Lower leg skin (tissue), 4 donors: Measurements from ENCODE around the gene ANGPTL7. TPM values are rescaled to one million over a fixed set of nuclear protein-coding genes. Genes with fewer than 3 reads are reported as not detected.

Experiments
- DNase-seq, 2 donors: peaks; one replicate each; pipeline ENCODE4 v3.0.0-alpha.2; 2019; ENCODE audit warnings: low spot score in 2 of 2
- H3K4me3 ChIP-seq: fragments of 200-600 bp; sonication (generic); 2 replicates; pipeline ENCODE4 v1.5.1; 2017; ENCODE audit warnings: mild to moderate bottlenecking, low read depth; ENCODE audit not compliant: poor library complexity, severe bottlenecking
- CTCF ChIP-seq, 3 donors: fragments of 450-650 bp; IDR thresholded peaks; one replicate each; pipeline ENCODE4 v1.5.1; 2016; ENCODE audit warnings: antibody characterized with exemption in 3 of 3, mild to moderate bottlenecking in 3 of 3, moderate library complexity in 2 of 3
- POLR2A ChIP-seq, 2 donors: fragments of 450-650 bp; IDR thresholded peaks; one replicate each; pipeline ENCODE4 v1.6.1; 2016 to 2017; ENCODE audit warnings: antibody characterized with exemption in 2 of 2, mild to moderate bottlenecking in 1 of 2, moderate library complexity in 1 of 2
- WGBS, 2 donors: methylation state at CpG; one replicate each; pipeline ENCODE4 v1.1.5; 2018; 5-methylcytosine and 5-hydroxymethylcytosine counted together
- intact Hi-C: fragments of 100-400 bp; cut with DNase I; formaldehyde crosslinking; loops from one replicate; pipeline ENCODE4 v1.15.0; 2023; ENCODE audit warnings: low total_unique reads
- total RNA-seq, 4 donors: library from RNA; depleted of rRNA; stranded (reverse); fragments of >200 nt; gene quantifications; one replicate each; pipeline ENCODE4 v1.1.0, GENCODE V29; 2016

The ANGPTL7 gene
- total RNA-seq, 4 donors from 2014 or later, result 1.3 to 16.6 (median 2.9) TPM

DNA sequence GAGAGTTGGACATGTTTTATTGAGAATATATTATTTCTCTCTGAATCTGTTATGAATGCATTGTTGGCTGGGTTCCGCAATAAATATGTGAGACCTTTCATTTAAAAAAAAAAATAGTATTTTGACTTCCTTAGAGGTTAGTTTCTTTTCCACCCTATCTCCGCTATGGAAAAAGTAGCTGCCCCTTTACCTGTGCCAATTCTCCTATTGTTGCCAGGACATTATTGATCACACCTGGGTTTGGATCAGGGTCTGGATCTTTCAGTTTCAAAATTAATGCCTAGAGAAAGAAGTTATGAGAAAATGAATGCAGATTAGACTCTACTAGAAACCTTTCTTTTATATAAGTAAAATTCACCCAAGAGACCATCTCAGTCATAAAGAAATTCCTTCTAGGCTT lies 44.1 kb downstream of the ANGPTL7 start:
- TF ChIP-seq CTCF (IDR thresholded peaks at IDR 0.05) (no peak), POLR2A (IDR thresholded peaks at IDR 0.05) (no peak)
- intact Hi-C loops, result no loop called here

GRCh38 chr1:11237356-11237755 lies 48.2 kb downstream of the ANGPTL7 start:
- TF ChIP-seq POLR2A (IDR thresholded peaks at IDR 0.05) (no peak), CTCF (IDR thresholded peaks at IDR 0.05) (no peak)
- H3K4me3 ChIP-seq, result no peak overlapping the region
- 81 to 90% methylated on average over 6 of the region's 6 CpGs for WGBS, 2 donors
- intact Hi-C loops, result no loop called here
- DNase-seq, result no peak

More for the DNA sequence above, 44.1 kb downstream of the ANGPTL7 start:
- no peak for DNase-seq
- 98 to 99% methylated on average over 2 of the region's 2 CpGs for WGBS, 2 donors
- no peak overlapping the region for H3K4me3 ChIP-seq

DNA sequence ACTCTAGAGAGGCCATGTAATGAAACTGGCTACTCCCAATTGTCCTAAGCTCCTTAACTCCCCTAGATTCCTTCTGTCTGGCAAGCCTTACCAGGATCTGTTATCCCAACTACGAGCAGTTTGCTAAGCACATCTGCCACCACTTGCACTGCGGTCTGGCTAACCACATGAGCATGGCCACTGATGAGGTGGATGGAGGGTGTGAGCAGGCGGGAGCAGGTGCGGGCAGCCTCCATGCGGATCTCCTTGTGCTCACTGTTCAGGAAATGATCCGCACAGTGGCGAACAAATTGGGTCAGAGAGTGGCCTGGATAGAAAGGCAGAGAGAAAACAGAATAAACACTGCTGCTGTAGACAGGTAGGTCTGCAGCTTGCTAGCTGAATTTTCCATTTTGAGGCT lies 49.2 kb downstream of the ANGPTL7 start:
- H3K4me3 ChIP-seq, result no peak overlapping the region
- no peak for TF ChIP-seq CTCF (IDR thresholded peaks at IDR 0.05)
- no peak for TF ChIP-seq POLR2A (IDR thresholded peaks at IDR 0.05)
- DNase-seq, result no peak
- WGBS, 2 donors, result 92 to 98% methylated on average over 7 of the region's 7 CpGs
- intact Hi-C loops, result no loop called here

- 85 to 89% methylated on average over 3 of the region's 3 CpGs for WGBS, 2 donors
Measured at GRCh38 chr1:11245248-11245647, 56.1 kb downstream of the ANGPTL7 start.

More at GRCh38 chr1:11245248-11245647, 56.1 kb downstream of the ANGPTL7 start:
- intact Hi-C loops, result no loop called here
- TF ChIP-seq POLR2A (IDR thresholded peaks at IDR 0.05) (no peak), CTCF (IDR thresholded peaks at IDR 0.05) (no peak)
- H3K4me3 ChIP-seq, result no peak overlapping the region
- no peak for DNase-seq

Other genes with a start within 250 kb of the ANGPTL7 start
- gene TARDBP, start 176.7 kb upstream of the ANGPTL7 start, total RNA-seq, result 100 to 1,000 TPM in 3 of 4 donors, 10 to 100 TPM in 1; 63.5 to 169 (median 125) TPM
- gene MASP2, start 142.1 kb upstream of the ANGPTL7 start, total RNA-seq, result not detected
- 10 to 100 TPM; 24.4 to 38.8 (median 31.6) TPM for gene SRM, start 129.3 kb upstream of the ANGPTL7 start, total RNA-seq
- gene EXOSC10, start 89.5 kb upstream of the ANGPTL7 start, total RNA-seq, result 10 to 100 TPM; 51.8 to 78.1 (median 65.3) TPM
- 10 to 100 TPM; 28.7 to 31.5 (median 29.7) TPM for gene MTOR, start 73.2 kb downstream of the ANGPTL7 start, total RNA-seq
- 10 to 100 TPM in 3 of 4 donors, 1 to 10 TPM in 1; 7.4 to 23.0 (median 14.6) TPM for gene UBIAD1, start 83.8 kb downstream of the ANGPTL7 start, total RNA-seq